Measurements from ENCODE around the gene PHLDA2. TPM values are rescaled to one million over a fixed set of nuclear protein-coding genes. Genes with fewer than 3 reads are reported as not detected.

The PHLDA2 gene
- total and polyA plus RNA-seq, 2 of the 13 experiments (the other 11 are each of a cell fraction or from before 2014, with no cell fraction given): 0.55 to 0.78 TPM

- peak; percentile 74 for DNase-seq (ENCODE audit: low spot score)
- peak; percentile 79 for ATAC-seq
- FAIRE-seq: peak; percentile 44
- intact Hi-C loops (cut with micrococcal nuclease; ENCODE audit: unreplicated experiment): no loop called here
- TSS peak; percentile 48 for BruUV-seq (replicated peaks)
- H3K27ac ChIP-seq (ENCODE audit: extremely low read length, insufficient read depth, low read length): peak overlapping the region; percentile 78
- peak overlapping the region; percentile 99 for H3K4me2 ChIP-seq (ENCODE audit: low read depth, low read length)
- peaks cover 28% of the 10 kb centered on the region for H3K4me1 ChIP-seq (ENCODE audit: insufficient read depth, low read length)
- WGBS (ENCODE audit: low lambda C conversion rate): 0% methylated on average over 10 of the region's 23 CpGs
- no peak overlapping the region for H2AFZ ChIP-seq (ENCODE audit: low read length)
- H3K36me3 ChIP-seq (replicated peaks in 1 of 2; ENCODE audit: control insufficient read depth in 1 of 2, insufficient read depth in 2 of 2, low read length in 2 of 2): peaks cover 0 to 3% of the 10 kb centered on the region in 2 experiments; a peak in 1 of 5 replicates
- 0 out of 2 replicates have a peak, but pooled peaks cover 3% of the 10 kb centered on the region for H4K20me1 ChIP-seq (ENCODE audit: insufficient read depth, low read length)
- no peaks in the 10 kb centered on the region; a peak in 1 of 5 replicates for H3K27me3 ChIP-seq (ENCODE audit: control insufficient read depth in 1 of 2, insufficient read depth in 2 of 2, low read length in 2 of 2)
- ChIA-PET CTCF (ENCODE audit: low intra/inter-chr PET ratio, low total read pairs) (interaction anchor here (1.0 kb wide), 1 partner anchor 28 kb away, joined by 3 read pairs; no protein-coding TSS in a partner anchor), POLR2A (interaction anchor here (0.6 to 2.6 kb wide), 25 partner anchors 9 to 1198 kb away, joined by 3 to 21 read pairs (median 3); partner anchors contain the start of genes CARS1, KCNQ1OT1, PHLDA2 and TSSC4)
- peaks cover 10% of the 10 kb centered on the region for H3K79me2 ChIP-seq (ENCODE audit: insufficient read depth, low read length)
- in situ Hi-C loops (cut with HindIII; ENCODE audit: extremely low pct_ligation_motif_present, low pct_unique_long_range_greater_than_20kb): no loop called here
- no peaks in the 10 kb centered on the region for H3K9me3 ChIP-seq (ENCODE audit: low read length)
- peak overlapping the region; percentile 76 to 92 (median 84) for H3K4me3 ChIP-seq (replicated peaks in 1 of 3; ENCODE audit: insufficient read depth in 1 of 3, low read depth in 2 of 3, low read length in 3 of 3)
- H3K9ac ChIP-seq (ENCODE audit: insufficient read depth, low read depth, low read length): peak overlapping the region; percentile 83
- TF ChIP-seq SNAI1 (CRISPR knock-in tag; IDR thresholded peaks at IDR 0.05; ENCODE audit: borderline replicate concordance): no peak
- TF ChIP-seq, protein P1, sequence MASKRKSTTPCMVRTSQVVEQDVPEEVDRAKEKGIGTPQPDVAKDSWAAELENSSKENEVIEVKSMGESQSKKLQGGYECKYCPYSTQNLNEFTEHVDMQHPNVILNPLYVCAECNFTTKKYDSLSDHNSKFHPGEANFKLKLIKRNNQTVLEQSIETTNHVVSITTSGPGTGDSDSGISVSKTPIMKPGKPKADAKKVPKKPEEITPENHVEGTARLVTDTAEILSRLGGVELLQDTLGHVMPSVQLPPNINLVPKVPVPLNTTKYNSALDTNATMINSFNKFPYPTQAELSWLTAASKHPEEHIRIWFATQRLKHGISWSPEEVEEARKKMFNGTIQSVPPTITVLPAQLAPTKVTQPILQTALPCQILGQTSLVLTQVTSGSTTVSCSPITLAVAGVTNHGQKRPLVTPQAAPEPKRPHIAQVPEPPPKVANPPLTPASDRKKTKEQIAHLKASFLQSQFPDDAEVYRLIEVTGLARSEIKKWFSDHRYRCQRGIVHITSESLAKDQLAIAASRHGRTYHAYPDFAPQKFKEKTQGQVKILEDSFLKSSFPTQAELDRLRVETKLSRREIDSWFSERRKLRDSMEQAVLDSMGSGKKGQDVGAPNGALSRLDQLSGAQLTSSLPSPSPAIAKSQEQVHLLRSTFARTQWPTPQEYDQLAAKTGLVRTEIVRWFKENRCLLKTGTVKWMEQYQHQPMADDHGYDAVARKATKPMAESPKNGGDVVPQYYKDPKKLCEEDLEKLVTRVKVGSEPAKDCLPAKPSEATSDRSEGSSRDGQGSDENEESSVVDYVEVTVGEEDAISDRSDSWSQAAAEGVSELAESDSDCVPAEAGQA (IDR thresholded peaks at IDR 0.05; ENCODE audit: low read depth): 0 out of 2 replicates have a peak, but pooled peaks have one; percentile 18
- TF ChIP-seq, protein P1 (CRISPR knock-in tag; IDR thresholded peaks at IDR 0.05; ENCODE audit: borderline replicate concordance): no peak
- TF ChIP-seq, protein P2, sequence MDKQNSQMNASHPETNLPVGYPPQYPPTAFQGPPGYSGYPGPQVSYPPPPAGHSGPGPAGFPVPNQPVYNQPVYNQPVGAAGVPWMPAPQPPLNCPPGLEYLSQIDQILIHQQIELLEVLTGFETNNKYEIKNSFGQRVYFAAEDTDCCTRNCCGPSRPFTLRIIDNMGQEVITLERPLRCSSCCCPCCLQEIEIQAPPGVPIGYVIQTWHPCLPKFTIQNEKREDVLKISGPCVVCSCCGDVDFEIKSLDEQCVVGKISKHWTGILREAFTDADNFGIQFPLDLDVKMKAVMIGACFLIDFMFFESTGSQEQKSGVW (CRISPR knock-in tag; IDR thresholded peaks at IDR 0.05; ENCODE audit: borderline replicate concordance): 0 out of 2 replicates have a peak, but pooled peaks have one; percentile 51
- TF ChIP-seq, protein P3, sequence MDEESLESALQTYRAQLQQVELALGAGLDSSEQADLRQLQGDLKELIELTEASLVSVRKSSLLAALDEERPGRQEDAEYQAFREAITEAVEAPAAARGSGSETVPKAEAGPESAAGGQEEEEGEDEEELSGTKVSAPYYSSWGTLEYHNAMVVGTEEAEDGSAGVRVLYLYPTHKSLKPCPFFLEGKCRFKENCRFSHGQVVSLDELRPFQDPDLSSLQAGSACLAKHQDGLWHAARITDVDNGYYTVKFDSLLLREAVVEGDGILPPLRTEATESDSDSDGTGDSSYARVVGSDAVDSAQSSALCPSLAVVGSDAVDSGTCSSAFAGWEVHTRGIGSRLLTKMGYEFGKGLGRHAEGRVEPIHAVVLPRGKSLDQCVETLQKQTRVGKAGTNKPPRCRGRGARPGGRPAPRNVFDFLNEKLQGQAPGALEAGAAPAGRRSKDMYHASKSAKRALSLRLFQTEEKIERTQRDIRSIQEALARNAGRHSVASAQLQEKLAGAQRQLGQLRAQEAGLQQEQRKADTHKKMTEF (CRISPR knock-in tag; IDR thresholded peaks at IDR 0.05): peak; percentile 35; the same call in 1 of the 2 replicates
- TF ChIP-seq GLMP (CRISPR knock-in tag; IDR thresholded peaks at IDR 0.05; ENCODE audit: borderline replicate concordance): no peak
- no peak for TF ChIP-seq REL (CRISPR knock-in tag; conservative IDR thresholded peaks at IDR 0.05)
- TF ChIP-seq, protein P4, sequence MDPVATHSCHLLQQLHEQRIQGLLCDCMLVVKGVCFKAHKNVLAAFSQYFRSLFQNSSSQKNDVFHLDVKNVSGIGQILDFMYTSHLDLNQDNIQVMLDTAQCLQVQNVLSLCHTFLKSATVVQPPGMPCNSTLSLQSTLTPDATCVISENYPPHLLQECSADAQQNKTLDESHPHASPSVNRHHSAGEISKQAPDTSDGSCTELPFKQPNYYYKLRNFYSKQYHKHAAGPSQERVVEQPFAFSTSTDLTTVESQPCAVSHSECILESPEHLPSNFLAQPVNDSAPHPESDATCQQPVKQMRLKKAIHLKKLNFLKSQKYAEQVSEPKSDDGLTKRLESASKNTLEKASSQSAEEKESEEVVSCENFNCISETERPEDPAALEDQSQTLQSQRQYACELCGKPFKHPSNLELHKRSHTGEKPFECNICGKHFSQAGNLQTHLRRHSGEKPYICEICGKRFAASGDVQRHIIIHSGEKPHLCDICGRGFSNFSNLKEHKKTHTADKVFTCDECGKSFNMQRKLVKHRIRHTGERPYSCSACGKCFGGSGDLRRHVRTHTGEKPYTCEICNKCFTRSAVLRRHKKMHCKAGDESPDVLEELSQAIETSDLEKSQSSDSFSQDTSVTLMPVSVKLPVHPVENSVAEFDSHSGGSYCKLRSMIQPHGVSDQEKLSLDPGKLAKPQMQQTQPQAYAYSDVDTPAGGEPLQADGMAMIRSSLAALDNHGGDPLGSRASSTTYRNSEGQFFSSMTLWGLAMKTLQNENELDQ (CRISPR knock-in tag; IDR thresholded peaks at IDR 0.05; ENCODE audit: borderline replicate concordance): 0 out of 2 replicates have a peak, but pooled peaks have one; percentile 22
- 0 out of 2 replicates have a peak, but pooled peaks have one; percentile 43 for TF ChIP-seq ZNF335 (CRISPR knock-in tag; IDR thresholded peaks at IDR 0.05)
Measured at GRCh38 chr11:2902784-2903671, 26.2 kb downstream of the PHLDA2 start.

Measured in HepG2 (cell line).